Measurements from ENCODE around the gene DOCK11. TPM values are rescaled to one million over a fixed set of nuclear protein-coding genes. Genes with fewer than 3 reads are reported as not detected.

Gene DOCK11
- total RNA-seq, 1 experiment from 2014 or later: 2.1 TPM

DNA sequence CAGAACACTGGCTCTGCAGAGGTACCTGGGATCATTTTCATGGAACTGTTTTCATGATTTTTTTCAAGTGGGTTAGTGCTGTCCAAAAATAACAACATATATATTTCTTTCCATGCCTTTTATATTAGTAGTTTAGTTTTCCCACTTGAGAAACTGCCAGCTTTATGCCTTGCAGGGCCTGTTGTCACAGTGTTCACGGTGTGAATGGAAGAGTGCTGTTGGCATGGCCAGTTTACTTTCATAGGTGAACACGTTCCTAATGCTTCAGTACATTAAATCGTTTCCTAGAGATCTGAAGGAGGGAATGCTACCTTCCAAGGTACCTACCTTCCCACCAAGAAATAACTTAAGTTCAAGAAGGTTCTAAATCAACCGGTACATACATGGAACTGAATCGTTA is 12.6 kb downstream of the DOCK11 start:
- ChIA-PET POLR2A (ENCODE audit: low non-redundant PET) (no interaction called here), CTCF (no interaction called here)
- Histone ChIP-seq H3K4me1 (ENCODE audit: insufficient read depth, low read length, poor library complexity, severe bottlenecking) (no peaks in the 10 kb centered on the region), H3K9me3 (ENCODE audit: low read depth, low read length, poor library complexity, severe bottlenecking) (no peaks in the 10 kb centered on the region), H3K4me3 (ENCODE audit: low read depth, low read length, poor library complexity, severe bottlenecking) (no peak overlapping the region), H3K27me3 (replicated peaks; ENCODE audit: insufficient read depth, low read depth, low read length, poor library complexity) (no peaks in the 10 kb centered on the region), H3K27ac (ENCODE audit: low read depth, low read length, poor library complexity, severe bottlenecking) (no peak overlapping the region), H3K36me3 (ENCODE audit: insufficient read depth, low read length, poor library complexity, severe bottlenecking) (no peaks in the 10 kb centered on the region)
- no peak for DNase-seq (ENCODE audit: low spot score)
- TF ChIP-seq, protein P1, sequence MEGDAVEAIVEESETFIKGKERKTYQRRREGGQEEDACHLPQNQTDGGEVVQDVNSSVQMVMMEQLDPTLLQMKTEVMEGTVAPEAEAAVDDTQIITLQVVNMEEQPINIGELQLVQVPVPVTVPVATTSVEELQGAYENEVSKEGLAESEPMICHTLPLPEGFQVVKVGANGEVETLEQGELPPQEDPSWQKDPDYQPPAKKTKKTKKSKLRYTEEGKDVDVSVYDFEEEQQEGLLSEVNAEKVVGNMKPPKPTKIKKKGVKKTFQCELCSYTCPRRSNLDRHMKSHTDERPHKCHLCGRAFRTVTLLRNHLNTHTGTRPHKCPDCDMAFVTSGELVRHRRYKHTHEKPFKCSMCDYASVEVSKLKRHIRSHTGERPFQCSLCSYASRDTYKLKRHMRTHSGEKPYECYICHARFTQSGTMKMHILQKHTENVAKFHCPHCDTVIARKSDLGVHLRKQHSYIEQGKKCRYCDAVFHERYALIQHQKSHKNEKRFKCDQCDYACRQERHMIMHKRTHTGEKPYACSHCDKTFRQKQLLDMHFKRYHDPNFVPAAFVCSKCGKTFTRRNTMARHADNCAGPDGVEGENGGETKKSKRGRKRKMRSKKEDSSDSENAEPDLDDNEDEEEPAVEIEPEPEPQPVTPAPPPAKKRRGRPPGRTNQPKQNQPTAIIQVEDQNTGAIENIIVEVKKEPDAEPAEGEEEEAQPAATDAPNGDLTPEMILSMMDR (conservative IDR thresholded peaks at IDR 0.05; ENCODE audit: low read depth, low read length): no peak
- no peak for TF ChIP-seq EZH2 (IDR thresholded peaks at IDR 0.05; ENCODE audit: borderline replicate concordance, low read depth, low read length, poor library complexity, severe bottlenecking)
- intact Hi-C loops (cut with micrococcal nuclease; ENCODE audit: unreplicated experiment): no loop called here
- no TSS peak for BruUV-seq (replicated peaks)

GRCh38 chrX:118508635-118509034 is 13.0 kb downstream of the DOCK11 start:
- TF ChIP-seq, protein P1 (conservative IDR thresholded peaks at IDR 0.05; ENCODE audit: low read depth, low read length): no peak
- TF ChIP-seq EZH2 (IDR thresholded peaks at IDR 0.05; ENCODE audit: borderline replicate concordance, low read depth, low read length, poor library complexity, severe bottlenecking): no peak
- Histone ChIP-seq H3K4me3 (ENCODE audit: low read depth, low read length, poor library complexity, severe bottlenecking) (no peak overlapping the region), H3K9me3 (ENCODE audit: low read depth, low read length, poor library complexity, severe bottlenecking) (no peaks in the 10 kb centered on the region), H3K4me1 (ENCODE audit: insufficient read depth, low read length, poor library complexity, severe bottlenecking) (no peaks in the 10 kb centered on the region), H3K27ac (ENCODE audit: low read depth, low read length, poor library complexity, severe bottlenecking) (no peak overlapping the region), H3K27me3 (replicated peaks; ENCODE audit: insufficient read depth, low read depth, low read length, poor library complexity) (no peaks in the 10 kb centered on the region), H3K36me3 (ENCODE audit: insufficient read depth, low read length, poor library complexity, severe bottlenecking) (no peaks in the 10 kb centered on the region)
- BruUV-seq (replicated peaks): no TSS peak
- ChIA-PET POLR2A (ENCODE audit: low non-redundant PET) (no interaction called here), CTCF (no interaction called here)
- no peak for DNase-seq (ENCODE audit: low spot score)
- intact Hi-C loops (cut with micrococcal nuclease; ENCODE audit: unreplicated experiment): no loop called here

GRCh38 chrX:118510111-118510510 is 14.5 kb downstream of the DOCK11 start:
- no peak for TF ChIP-seq EZH2 (IDR thresholded peaks at IDR 0.05; ENCODE audit: borderline replicate concordance, low read depth, low read length, poor library complexity, severe bottlenecking)
- TF ChIP-seq, protein P1 (conservative IDR thresholded peaks at IDR 0.05; ENCODE audit: low read depth, low read length): no peak

More at GRCh38 chrX:118510111-118510510, 14.5 kb downstream of the DOCK11 start:
- H3K27ac ChIP-seq (ENCODE audit: low read depth, low read length, poor library complexity, severe bottlenecking): no peak overlapping the region
- CTCF ChIA-PET: no interaction called here
- no peak overlapping the region for H3K4me3 ChIP-seq (ENCODE audit: low read depth, low read length, poor library complexity, severe bottlenecking)
- intact Hi-C loops (cut with micrococcal nuclease; ENCODE audit: unreplicated experiment): no loop called here
- no peaks in the 10 kb centered on the region for H3K27me3 ChIP-seq (replicated peaks; ENCODE audit: insufficient read depth, low read depth, low read length, poor library complexity)
- DNase-seq (ENCODE audit: low spot score): no peak
- no peaks in the 10 kb centered on the region for H3K4me1 ChIP-seq (ENCODE audit: insufficient read depth, low read length, poor library complexity, severe bottlenecking)
- H3K36me3 ChIP-seq (ENCODE audit: insufficient read depth, low read length, poor library complexity, severe bottlenecking): no peaks in the 10 kb centered on the region
- no peaks in the 10 kb centered on the region for H3K9me3 ChIP-seq (ENCODE audit: low read depth, low read length, poor library complexity, severe bottlenecking)
- POLR2A ChIA-PET (ENCODE audit: low non-redundant PET): no interaction called here
- no TSS peak for BruUV-seq (replicated peaks)
